Vagina (tissue), 2 donors: ENCODE results near the gene GBGT1. TPM values are rescaled to one million over a fixed set of nuclear protein-coding genes. Genes with fewer than 3 reads are reported as not detected.

Experiments
- DNase-seq, 2 donors: peaks; one replicate each; pipeline ENCODE4 v3.0.0-alpha.2; 2017; ENCODE audit errors: extremely low spot score in 2 of 2
- H3K27ac ChIP-seq: fragments of 200-600 bp; sonication (generic); one replicate; pipeline ENCODE4 v1.5.1; 2019
- H3K27me3 ChIP-seq: fragments of 200-600 bp; sonication (generic); one replicate; pipeline ENCODE4 v1.5.1; 2019
- H3K36me3 ChIP-seq, 2 donors: fragments of 200-600 bp; sonication (generic); one replicate each; pipeline ENCODE4 v1.5.1; 2017 to 2019
- H3K4me1 ChIP-seq: fragments of 200-600 bp; sonication (generic); one replicate; pipeline ENCODE4 v1.5.1; 2019
- H3K4me3 ChIP-seq, 2 donors: fragments of 200-600 bp; sonication (generic); 1 replicate in 1 of 2; 2 replicates in 1 of 2; pipeline ENCODE4 v1.5.1; 2016 to 2019
- H3K9me3 ChIP-seq: fragments of 200-600 bp; sonication (generic); one replicate; pipeline ENCODE4 v1.5.1; 2019
- POLR2A ChIP-seq, 2 donors: fragments of 450-650 bp; IDR thresholded peaks; one replicate each; pipeline ENCODE4 v1.6.1; 2017; ENCODE audit warnings: antibody characterized with exemption in 2 of 2, mild to moderate bottlenecking in 2 of 2, moderate library complexity in 2 of 2
- POLR2AphosphoS5 ChIP-seq, 2 donors: sonication (generic); formaldehyde crosslinking; IDR thresholded peaks; one replicate each; pipeline ENCODE4 v1.9.0; 2017; ENCODE audit warnings: antibody characterized with exemption in 2 of 2, mild to moderate bottlenecking in 2 of 2, low read depth in 1 of 2; ENCODE audit not compliant: insufficient read depth in 1 of 2
- intact Hi-C: fragments of 100-400 bp; cut with DNase I; formaldehyde crosslinking; loops from one replicate; pipeline ENCODE4 v1.15.1; 2023
- total RNA-seq: library from RNA; depleted of rRNA; stranded (reverse); fragments of >200 nt; gene quantifications from one replicate; pipeline ENCODE4 v1.2.3, GENCODE V29; 2016
- TF ChIP-seq, protein P1 (sequence below), 3 experiments: fragments of 450-650 bp in 2 of 3; fragments of 200-600 bp in 1 of 3; sonication (generic) in 1 of 3; IDR thresholded peaks; one replicate each; pipeline ENCODE4 v1.5.1; 2017 to 2019; ENCODE audit warnings: antibody characterized with exemption in 3 of 3, mild to moderate bottlenecking in 2 of 3, moderate library complexity in 2 of 3

GBGT1 gene
- total RNA-seq, 1 donor from 2014 or later: 27.0 TPM

DNA sequence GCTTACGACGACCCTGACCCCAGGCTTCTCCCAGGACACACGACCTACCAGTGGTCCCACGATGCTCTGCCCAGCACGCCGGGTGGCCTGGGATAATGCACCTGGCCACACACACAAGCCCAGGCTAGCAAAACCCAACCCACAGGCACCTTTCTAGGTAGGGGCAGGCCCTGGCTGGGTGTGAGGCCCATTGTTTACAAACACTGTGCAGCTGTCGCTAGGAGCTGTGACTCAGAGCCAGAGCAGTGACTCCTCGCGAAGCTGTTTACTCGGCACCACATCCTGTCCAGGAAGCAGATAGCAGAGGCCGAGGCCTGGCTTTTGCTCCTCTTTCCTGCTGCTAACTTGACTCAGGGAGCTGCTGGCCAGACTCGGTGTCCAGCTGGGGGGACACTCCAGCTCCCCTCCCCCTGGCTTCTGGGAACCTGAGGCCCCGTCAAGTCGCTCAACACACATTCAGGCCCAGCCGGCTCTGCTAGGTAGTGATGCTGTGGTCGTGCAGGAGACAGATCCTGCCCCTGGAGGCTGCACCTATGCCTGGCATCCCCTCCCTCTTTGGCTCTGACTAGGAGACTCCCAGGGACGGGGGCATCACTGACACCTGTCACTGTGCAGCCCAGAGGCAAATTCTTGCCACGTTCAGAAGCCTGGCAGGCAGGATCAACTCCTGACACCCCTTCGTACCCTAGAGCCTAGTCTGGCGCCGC is 29.9 kb downstream of the GBGT1 start:
- TF ChIP-seq POLR2AphosphoS5 (IDR thresholded peaks at IDR 0.05; ENCODE audit: insufficient read depth in 1 of 2, low read depth in 1 of 2) (peak; percentile 88 to 96), POLR2A (IDR thresholded peaks at IDR 0.05) (no peak)
- TF ChIP-seq, protein P1, sequence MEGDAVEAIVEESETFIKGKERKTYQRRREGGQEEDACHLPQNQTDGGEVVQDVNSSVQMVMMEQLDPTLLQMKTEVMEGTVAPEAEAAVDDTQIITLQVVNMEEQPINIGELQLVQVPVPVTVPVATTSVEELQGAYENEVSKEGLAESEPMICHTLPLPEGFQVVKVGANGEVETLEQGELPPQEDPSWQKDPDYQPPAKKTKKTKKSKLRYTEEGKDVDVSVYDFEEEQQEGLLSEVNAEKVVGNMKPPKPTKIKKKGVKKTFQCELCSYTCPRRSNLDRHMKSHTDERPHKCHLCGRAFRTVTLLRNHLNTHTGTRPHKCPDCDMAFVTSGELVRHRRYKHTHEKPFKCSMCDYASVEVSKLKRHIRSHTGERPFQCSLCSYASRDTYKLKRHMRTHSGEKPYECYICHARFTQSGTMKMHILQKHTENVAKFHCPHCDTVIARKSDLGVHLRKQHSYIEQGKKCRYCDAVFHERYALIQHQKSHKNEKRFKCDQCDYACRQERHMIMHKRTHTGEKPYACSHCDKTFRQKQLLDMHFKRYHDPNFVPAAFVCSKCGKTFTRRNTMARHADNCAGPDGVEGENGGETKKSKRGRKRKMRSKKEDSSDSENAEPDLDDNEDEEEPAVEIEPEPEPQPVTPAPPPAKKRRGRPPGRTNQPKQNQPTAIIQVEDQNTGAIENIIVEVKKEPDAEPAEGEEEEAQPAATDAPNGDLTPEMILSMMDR (IDR thresholded peaks at IDR 0.05): no peak
- peak overlapping the region in 1 of 2 donors; percentile 5 for H3K4me3 ChIP-seq
- no peak for DNase-seq
- intact Hi-C loops: no loop called here
- no peaks in the 10 kb centered on the region for H3K36me3 ChIP-seq
- peak overlapping the region; percentile 85 for H3K27ac ChIP-seq
- no peaks in the 10 kb centered on the region for H3K9me3 ChIP-seq
- peaks cover 66% of the 10 kb centered on the region for H3K4me1 ChIP-seq
- H3K27me3 ChIP-seq: no peaks in the 10 kb centered on the region

GRCh38 chr9:133132174-133132573 is 31.5 kb downstream of the GBGT1 start:
- intact Hi-C loops: no loop called here
- TF ChIP-seq POLR2A (IDR thresholded peaks at IDR 0.05) (no peak), POLR2AphosphoS5 (IDR thresholded peaks at IDR 0.05; ENCODE audit: insufficient read depth in 1 of 2, low read depth in 1 of 2) (no peak)
- TF ChIP-seq, protein P1 (IDR thresholded peaks at IDR 0.05): no peak
- Histone ChIP-seq H3K27ac (peak overlapping the region; percentile 85), H3K4me3 (no peak overlapping the region), H3K36me3 (no peaks in the 10 kb centered on the region), H3K27me3 (no peaks in the 10 kb centered on the region), H3K4me1 (peaks cover 70% of the 10 kb centered on the region), H3K9me3 (no peaks in the 10 kb centered on the region)
- DNase-seq: no peak

- Histone ChIP-seq H3K4me3 (no peak overlapping the region), H3K27me3 (no peaks in the 10 kb centered on the region), H3K36me3 (no peaks in the 10 kb centered on the region), H3K9me3 (no peaks in the 10 kb centered on the region), H3K4me1 (peaks cover 77% of the 10 kb centered on the region), H3K27ac (peak overlapping the region; percentile 85)
- intact Hi-C loops: no loop called here
- DNase-seq: no peak
- no peak for TF ChIP-seq POLR2AphosphoS5 (IDR thresholded peaks at IDR 0.05; ENCODE audit: insufficient read depth in 1 of 2, low read depth in 1 of 2)
- TF ChIP-seq, protein P1 (IDR thresholded peaks at IDR 0.05): no peak
- no peak for TF ChIP-seq POLR2A (IDR thresholded peaks at IDR 0.05)
These were observed 32.2 kb downstream of the GBGT1 start for GRCh38 chr9:133131506-133131905.

- no peak for DNase-seq
- Histone ChIP-seq H3K9me3 (no peaks in the 10 kb centered on the region), H3K27ac (peak overlapping the region; percentile 85), H3K36me3 (no peaks in the 10 kb centered on the region), H3K4me1 (peaks cover 77% of the 10 kb centered on the region), H3K4me3 (no peak overlapping the region), H3K27me3 (no peaks in the 10 kb centered on the region)
- intact Hi-C loops: no loop called here
- no peak for TF ChIP-seq POLR2A (IDR thresholded peaks at IDR 0.05)
- TF ChIP-seq POLR2AphosphoS5 (IDR thresholded peaks at IDR 0.05; ENCODE audit: insufficient read depth in 1 of 2, low read depth in 1 of 2): peak in 1 of 2 donors; percentile 18
These were observed 32.9 kb downstream of the GBGT1 start for GRCh38 chr9:133130685-133131244.

DNA sequence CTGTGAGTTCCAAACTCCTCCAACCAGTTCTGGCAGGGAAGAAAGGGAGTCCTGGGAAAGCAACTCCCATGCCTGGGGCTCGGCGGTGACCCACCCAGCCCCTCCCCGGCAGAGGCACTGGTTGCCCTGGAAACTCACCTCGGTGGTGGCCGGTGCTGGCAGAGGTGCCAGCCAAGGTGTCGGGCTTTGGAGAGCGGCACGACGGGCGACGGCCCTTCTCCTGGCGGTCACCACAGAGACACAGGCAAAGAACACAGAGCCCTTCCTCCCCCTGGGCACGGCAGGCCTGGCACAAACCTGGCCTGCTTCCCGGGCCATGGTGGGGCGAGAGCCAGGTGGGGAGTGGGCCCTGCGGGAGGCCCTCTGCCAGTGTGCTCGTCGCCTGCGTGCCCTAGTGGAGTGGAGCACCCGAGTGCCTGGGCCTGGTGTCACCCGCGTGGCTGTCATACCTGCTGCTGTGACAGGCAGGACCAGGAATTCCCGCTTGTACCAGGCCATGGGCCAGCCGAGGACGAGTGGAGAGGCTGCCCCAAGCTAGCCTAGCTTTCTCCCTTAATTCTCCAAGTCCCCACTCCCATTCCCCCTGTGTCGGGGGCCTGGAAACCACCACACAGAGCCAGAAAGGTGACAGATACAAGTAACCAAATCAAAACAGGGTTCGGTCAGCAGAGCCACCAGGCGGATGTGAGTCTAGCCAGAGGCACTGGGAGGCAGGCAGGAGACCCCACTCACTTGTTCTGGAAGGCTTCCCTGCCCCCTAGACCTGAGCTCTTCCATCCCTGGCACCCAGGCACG is 34.5 kb downstream of the GBGT1 start:
- H3K36me3 ChIP-seq: no peaks in the 10 kb centered on the region
- TF ChIP-seq, protein P1 (IDR thresholded peaks at IDR 0.05): no peak
- TF ChIP-seq POLR2AphosphoS5 (IDR thresholded peaks at IDR 0.05; ENCODE audit: insufficient read depth in 1 of 2, low read depth in 1 of 2) (no peak), POLR2A (IDR thresholded peaks at IDR 0.05) (no peak)
- H3K27me3 ChIP-seq: no peaks in the 10 kb centered on the region
- H3K9me3 ChIP-seq: no peaks in the 10 kb centered on the region
- peak overlapping the region; percentile 77 for H3K27ac ChIP-seq
- H3K4me1 ChIP-seq: peaks cover 74% of the 10 kb centered on the region
- DNase-seq: no peak
- intact Hi-C loops: no loop called here
- H3K4me3 ChIP-seq: peak overlapping the region in 1 of 2 donors; percentile 7
